Testis (tissue), 2 donors: ENCODE measurements around the gene RAB7B.

ENCODE experiments used
- CTCF ChIP-seq, 3 experiments: fragments of 450-650 bp in 2 of 3; fragments of 200-600 bp in 1 of 3; sonication (generic) in 1 of 3; IDR thresholded peaks; one replicate each; pipeline ENCODE4 v1.5.1; 2016 to 2019; ENCODE audit warnings: antibody characterized with exemption in 3 of 3, mild to moderate bottlenecking in 2 of 3, moderate library complexity in 1 of 3
- POLR2A ChIP-seq: fragments of 450-650 bp; IDR thresholded peaks from one replicate; pipeline ENCODE4 v1.6.1; 2017; ENCODE audit warnings: antibody characterized with exemption, mild to moderate bottlenecking, moderate library complexity

GRCh38 chr1:205962821-205963221 is 40.4 kb downstream of the RAB7B start:
- TF ChIP-seq CTCF (IDR thresholded peaks at IDR 0.05), result no peak
- TF ChIP-seq POLR2A, result no peak
